HepG2 (cell line): Measurements from ENCODE around the gene CDK15.

Experiments used
- IRF1 ChIP-seq: sonication (generic); formaldehyde crosslinking; IDR thresholded peaks from 2 replicates; pipeline ENCODE4 v1.4.0; 2020; ENCODE audit warnings: low read depth, mild to moderate bottlenecking, missing genetic modification reagents
- KDM5A ChIP-seq: fragments of 200-600 bp; sonication (generic); IDR thresholded peaks from 2 replicates; pipeline ENCODE4 v1.7.0; 2018; ENCODE audit warnings: antibody characterized with exemption, mild to moderate bottlenecking, low read length, borderline replicate concordance
- MXD4 ChIP-seq: IDR thresholded peaks from 2 replicates; pipeline ENCODE4 v1.6.1; 2016; ENCODE audit warnings: mild to moderate bottlenecking, missing biosample characterization, missing genetic modification reagents
- ONECUT2 ChIP-seq: sonication (generic); formaldehyde crosslinking; IDR thresholded peaks from 2 replicates; pipeline ENCODE4 v1.4.0; 2020; ENCODE audit warnings: missing genetic modification reagents
- TBP ChIP-seq: sonication (generic); formaldehyde crosslinking; IDR thresholded peaks from 2 replicates; pipeline ENCODE4 v1.5.0; 2020; ENCODE audit warnings: missing genetic modification reagents
- TGIF2 ChIP-seq: IDR thresholded peaks from 2 replicates; pipeline ENCODE4 v1.6.1; 2016; ENCODE audit warnings: control low read depth, missing compliant biosample characterization
- ZNF747 ChIP-seq: sonication (generic); formaldehyde crosslinking; IDR thresholded peaks from 2 replicates; pipeline ENCODE4 v1.8.1; 2023; ENCODE audit warnings: missing genetic modification reagents, mild to moderate bottlenecking, borderline replicate concordance

GRCh38 chr2:201859949-201860348, 53.6 kb downstream of the CDK15 start:
- no peak for TF ChIP-seq TGIF2
- TF ChIP-seq ZNF747, result no peak
- no peak for TF ChIP-seq TBP (CRISPR knock-in tag)
- TF ChIP-seq MXD4, result no peak
- TF ChIP-seq KDM5A, result no peak
- TF ChIP-seq IRF1 (CRISPR knock-in tag), result no peak
- TF ChIP-seq ONECUT2 (CRISPR knock-in tag), result no peak
